Left lung (tissue), 10 donors: ENCODE results near the gene OLIG2. TPM values are rescaled to one million over a fixed set of nuclear protein-coding genes. Genes with fewer than 3 reads are reported as not detected.
A peak's percentile ranks its signal among the peaks of the same experiment; 100 is the strongest.

ENCODE experiments used
- ATAC-seq: fragments of 200-7000 bp; cut with Tn5 transposase; one replicate; pipeline ENCODE4 v1.9.1; 2020; ENCODE audit warnings: moderate library complexity
- DNase-seq, 4 donors: peaks; one replicate each; pipeline ENCODE4 v3.0.0-alpha.2; 2013 to 2020
- H3K27ac ChIP-seq, 2 donors: fragments of 200-600 bp; sonication (generic) in 1 of 2; one replicate each; pipeline versions ENCODE4 v1.5.0 to v1.8.0; 2020 to 2021
- H3K27me3 ChIP-seq, 2 donors: fragments of 200-600 bp; sonication (generic) in 1 of 2; one replicate each; pipeline versions ENCODE4 v1.5.0 to v1.8.0; 2020 to 2021
- H3K36me3 ChIP-seq, 2 donors: fragments of 200-600 bp; sonication (generic) in 1 of 2; one replicate each; pipeline versions ENCODE4 v1.5.0 to v1.8.0; 2020 to 2021
- H3K4me1 ChIP-seq, 2 donors: fragments of 200-600 bp; one replicate each; pipeline ENCODE4 v1.8.0; 2021
- H3K4me3 ChIP-seq, 2 donors: fragments of 200-600 bp; sonication (generic) in 1 of 2; one replicate each; pipeline versions ENCODE4 v1.5.0 to v1.8.0; 2020 to 2021; ENCODE audit warnings: mild to moderate bottlenecking in 1 of 2
- H3K9me3 ChIP-seq, 2 donors: fragments of 200-600 bp; sonication (generic) in 1 of 2; one replicate each; pipeline versions ENCODE4 v1.5.0 to v1.8.0; 2020 to 2021
- intact Hi-C, 2 donors: fragments of 100-400 bp; cut with DNase I; formaldehyde crosslinking; loops; one replicate each; pipeline versions ENCODE4 v1.11.2 to v1.14.2; 2022
- polyA plus RNA-seq, 6 donors: library from polyadenylated mRNA; unstranded; fragments of 120-200 nt; gene quantifications; one replicate each; pipeline ENCODE4 v1.2.1, GENCODE V29; 2013; ENCODE audit not compliant: insufficient read length in 6 of 6
- total RNA-seq, 2 donors: library from RNA; stranded (reverse); fragmentation: NEBNext Ultra II Directional; extraction: Animal tissue kit (Norgen Biotek cat#: 25700); gene quantifications; one replicate each; pipeline ENCODE4 v1.2.1, GENCODE V29; 2021
- TF ChIP-seq, protein P1 (sequence below), 2 donors: fragments of 200-600 bp; sonication (generic) in 1 of 2; IDR thresholded peaks; one replicate each; pipeline versions ENCODE4 v1.5.0 to v1.8.0; 2021; ENCODE audit warnings: antibody characterized with exemption in 2 of 2
- donor health status: DM: no; HTN: yes; CAD: no.
- donor health status: DM: no; HTN: no; CAD: no.

Gene OLIG2
- total and polyA plus RNA-seq, 8 donors = 0.23 to 0.47 TPM; not detected in 6

- H3K36me3 ChIP-seq = no peaks in the 10 kb centered on the region
- no peaks in the 10 kb centered on the region for H3K9me3 ChIP-seq
- DNase-seq = no peak
- ATAC-seq = no peak
- TF ChIP-seq, protein P1, sequence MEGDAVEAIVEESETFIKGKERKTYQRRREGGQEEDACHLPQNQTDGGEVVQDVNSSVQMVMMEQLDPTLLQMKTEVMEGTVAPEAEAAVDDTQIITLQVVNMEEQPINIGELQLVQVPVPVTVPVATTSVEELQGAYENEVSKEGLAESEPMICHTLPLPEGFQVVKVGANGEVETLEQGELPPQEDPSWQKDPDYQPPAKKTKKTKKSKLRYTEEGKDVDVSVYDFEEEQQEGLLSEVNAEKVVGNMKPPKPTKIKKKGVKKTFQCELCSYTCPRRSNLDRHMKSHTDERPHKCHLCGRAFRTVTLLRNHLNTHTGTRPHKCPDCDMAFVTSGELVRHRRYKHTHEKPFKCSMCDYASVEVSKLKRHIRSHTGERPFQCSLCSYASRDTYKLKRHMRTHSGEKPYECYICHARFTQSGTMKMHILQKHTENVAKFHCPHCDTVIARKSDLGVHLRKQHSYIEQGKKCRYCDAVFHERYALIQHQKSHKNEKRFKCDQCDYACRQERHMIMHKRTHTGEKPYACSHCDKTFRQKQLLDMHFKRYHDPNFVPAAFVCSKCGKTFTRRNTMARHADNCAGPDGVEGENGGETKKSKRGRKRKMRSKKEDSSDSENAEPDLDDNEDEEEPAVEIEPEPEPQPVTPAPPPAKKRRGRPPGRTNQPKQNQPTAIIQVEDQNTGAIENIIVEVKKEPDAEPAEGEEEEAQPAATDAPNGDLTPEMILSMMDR (IDR thresholded peaks at IDR 0.05) = no peak
- H3K4me3 ChIP-seq = peak overlapping the region in 1 of 2 donors; percentile 31
- no peak overlapping the region for H3K27ac ChIP-seq
- peaks cover 69 to 100% of the 10 kb centered on the region in 2 donors for H3K27me3 ChIP-seq
- intact Hi-C loops = no loop called here
- H3K4me1 ChIP-seq = peaks cover 4 to 49% of the 10 kb centered on the region in 2 donors
Measured at GRCh38 chr21:33019516-33019884, 6.2 kb upstream of the OLIG2 start.

GRCh38 chr21:33019885-33020557 lies 5.7 kb upstream of the OLIG2 start:
- peak in 1 of 4 donors; percentile 81 for DNase-seq
- H3K4me1 ChIP-seq = peaks cover 4 to 49% of the 10 kb centered on the region in 2 donors
- intact Hi-C loops = no loop called here
- H3K27ac ChIP-seq = no peak overlapping the region
- no peaks in the 10 kb centered on the region for H3K9me3 ChIP-seq
- TF ChIP-seq, protein P1 (IDR thresholded peaks at IDR 0.05) = no peak
- no peaks in the 10 kb centered on the region for H3K36me3 ChIP-seq
- H3K27me3 ChIP-seq = peaks cover 74 to 100% of the 10 kb centered on the region in 2 donors
- H3K4me3 ChIP-seq = peak overlapping the region in 1 of 2 donors; percentile 31
- ATAC-seq = no peak

- ATAC-seq (no peak), DNase-seq (no peak)
- H3K27me3 ChIP-seq = peaks cover 80 to 100% of the 10 kb centered on the region in 2 donors
- H3K4me1 ChIP-seq = peaks cover 4 to 53% of the 10 kb centered on the region in 2 donors
- no peaks in the 10 kb centered on the region for H3K9me3 ChIP-seq
- intact Hi-C loops = no loop called here
- H3K27ac ChIP-seq = no peak overlapping the region
- TF ChIP-seq, protein P1 (IDR thresholded peaks at IDR 0.05) = no peak
- no peak overlapping the region for H3K4me3 ChIP-seq
- H3K36me3 ChIP-seq = no peaks in the 10 kb centered on the region
Measured at GRCh38 chr21:33020558-33021100, 5.1 kb upstream of the OLIG2 start.

- Histone ChIP-seq H3K4me3 (no peak overlapping the region), H3K27me3 (peaks cover 86 to 100% of the 10 kb centered on the region in 2 donors), H3K9me3 (no peaks in the 10 kb centered on the region), H3K36me3 (no peaks in the 10 kb centered on the region), H3K4me1 (peaks cover 4 to 58% of the 10 kb centered on the region in 2 donors), H3K27ac (no peak overlapping the region)
- intact Hi-C loops = no loop called here
- DNase-seq (no peak), ATAC-seq (no peak)
- TF ChIP-seq, protein P1 (IDR thresholded peaks at IDR 0.05) = no peak
Measured at GRCh38 chr21:33021150-33021549, 4.6 kb upstream of the OLIG2 start.

GRCh38 chr21:33021667-33022066 lies 4.1 kb upstream of the OLIG2 start:
- Histone ChIP-seq H3K36me3 (no peaks in the 10 kb centered on the region), H3K9me3 (no peaks in the 10 kb centered on the region), H3K27ac (no peak overlapping the region), H3K27me3 (peaks cover 91 to 100% of the 10 kb centered on the region in 2 donors), H3K4me1 (peaks cover 4 to 64% of the 10 kb centered on the region in 2 donors), H3K4me3 (no peak overlapping the region)
- no peak for DNase-seq
- intact Hi-C loops = no loop called here
- TF ChIP-seq, protein P1 (IDR thresholded peaks at IDR 0.05) = no peak
- no peak for ATAC-seq
